C4-2B (cell line): Measurements from ENCODE around the gene CDC42BPA.

Source experiments
- CTCF ChIP-seq: fragments of 450-650 bp; conservative IDR thresholded peaks from 2 replicates; pipeline ENCODE4 v1.5.1; 2017; ENCODE audit warnings: mild to moderate bottlenecking
- ZFX ChIP-seq: fragments of 450-650 bp; IDR thresholded peaks from 2 replicates; pipeline ENCODE4 v1.6.1; 2017

GRCh38 chr1:227363825-227364224 lies 45.5 kb upstream of the CDC42BPA start:
- no peak for TF ChIP-seq CTCF
- no peak for TF ChIP-seq ZFX
